Panc1 (cell line): ENCODE data around the gene CYP1A2. TPM values are rescaled to one million over a fixed set of nuclear protein-coding genes. Genes with fewer than 3 reads are reported as not detected.

Source experiments
- ATAC-seq: fragments of 200-7000 bp; cut with Tn5 transposase; 2 replicates; pipeline ENCODE4 v1.9.1; 2020; ENCODE audit warnings: mild to moderate bottlenecking, moderate library complexity
- BruUV-seq: library from RNA; stranded (reverse); fragments of 400-500 nt; replicated peaks from 2 replicates; lab custom pipeline; 2021; lab: Mats Ljungman, UMichigan
- CTCF ChIA-PET: fragments of 300-600 bp; sonication (Branson Sonifier 250); formaldehyde crosslinking; loops from one replicate; lab custom pipeline; 2022; ENCODE audit warnings: antibody characterized with exemption; lab: Charles Lee
- POLR2A ChIA-PET: fragments of 300-600 bp; sonication (Branson Sonifier 250); formaldehyde crosslinking; loops from one replicate; lab custom pipeline; 2022; ENCODE audit warnings: antibody characterized with exemption; lab: Charles Lee
- DNase-seq: peaks from one replicate; pipeline ENCODE4 v3.0.0-alpha.2; 2010; ENCODE audit warnings: low read depth, low spot score
- H3K27ac ChIP-seq: 2 replicates; pipeline ENCODE4 v1.5.1; 2011; ENCODE audit warnings: mild to moderate bottlenecking, low read length, inconsistent platforms
- H3K27me3 ChIP-seq: fragments of 200-500 bp; sonication (Bioruptor generic); 2 replicates; pipeline ENCODE4 v1.6.0; 2014; ENCODE audit warnings: low read length, inconsistent platforms; ENCODE audit not compliant: control insufficient read depth, insufficient read depth
- H3K36me3 ChIP-seq: fragments of 200-500 bp; sonication (Bioruptor generic); 2 replicates; pipeline ENCODE4 v1.5.1; 2014; ENCODE audit warnings: inconsistent platforms, mild to moderate bottlenecking, low read length, moderate library complexity; ENCODE audit not compliant: control insufficient read depth, insufficient read depth
- H3K4me1 ChIP-seq: 2 replicates; pipeline ENCODE4 v1.5.1; 2011; ENCODE audit warnings: inconsistent platforms, mild to moderate bottlenecking, low read length, moderate library complexity; ENCODE audit not compliant: control insufficient read depth, insufficient read depth
- H3K4me3 ChIP-seq, 2 experiments: 2 replicates each; pipeline ENCODE4 v1.5.1; 2011 to 2012; ENCODE audit warnings: low read depth in 2 of 2, low read length in 2 of 2, mild to moderate bottlenecking in 2 of 2, inconsistent platforms in 1 of 2, moderate library complexity in 1 of 2
- H3K9me3 ChIP-seq: fragments of 200-500 bp; sonication (Bioruptor generic); 2 replicates; pipeline ENCODE4 v1.5.1; 2014; ENCODE audit warnings: low read depth, mild to moderate bottlenecking, inconsistent platforms, low read length, moderate library complexity; ENCODE audit not compliant: control insufficient read depth, insufficient read depth
- POLR2AphosphoS5 ChIP-seq: IDR thresholded peaks from 2 replicates; pipeline ENCODE4 v1.6.1; 2012; ENCODE audit warnings: mild to moderate bottlenecking, low read depth, low read length, moderate library complexity
- SIN3A ChIP-seq: IDR thresholded peaks from 2 replicates; pipeline ENCODE4 v1.6.1; 2012; ENCODE audit warnings: low read depth, mild to moderate bottlenecking, low read length, moderate library complexity, borderline replicate concordance; ENCODE audit not compliant: insufficient read depth
- TCF7L2 ChIP-seq: IDR thresholded peaks from 2 replicates; pipeline ENCODE4 v1.6.1; 2011; ENCODE audit warnings: mild to moderate bottlenecking, low read depth, low read length, inconsistent platforms
- in situ Hi-C: cut with HindIII; loops from 2 replicates; pipeline ENCODE4 v1.10.0; 2016; ENCODE audit warnings: low sequenced_read_pairs, low pct_unique_long_range_greater_than_20kb
- intact Hi-C: fragments of 100-400 bp; cut with micrococcal nuclease; formaldehyde crosslinking; loops from one replicate; pipeline ENCODE4 v1.10.0; 2022; ENCODE audit not compliant: unreplicated experiment
- total RNA-seq: library from RNA; stranded (reverse); gene quantifications from one replicate; pipeline ENCODE4 v1.2.1, GENCODE V29; 2021; ENCODE audit not compliant: unreplicated experiment
- TF ChIP-seq, protein P1 (sequence below), 2 experiments: IDR thresholded peaks; 2 replicates each; pipeline ENCODE4 v1.6.1; 2011 to 2012; ENCODE audit warnings: low read depth in 2 of 2, control low read depth in 1 of 2, low read length in 1 of 2, mild to moderate bottlenecking in 1 of 2, moderate library complexity in 1 of 2; ENCODE audit not compliant: insufficient read depth in 1 of 2
- TF ChIP-seq, protein P2 (sequence below): fragments of 450-650 bp; IDR thresholded peaks from 2 replicates; pipeline ENCODE4 v1.5.1; 2017; ENCODE audit warnings: mild to moderate bottlenecking

The CYP1A2 gene
- total RNA-seq, 1 experiment from 2014 or later: not detected

DNA sequence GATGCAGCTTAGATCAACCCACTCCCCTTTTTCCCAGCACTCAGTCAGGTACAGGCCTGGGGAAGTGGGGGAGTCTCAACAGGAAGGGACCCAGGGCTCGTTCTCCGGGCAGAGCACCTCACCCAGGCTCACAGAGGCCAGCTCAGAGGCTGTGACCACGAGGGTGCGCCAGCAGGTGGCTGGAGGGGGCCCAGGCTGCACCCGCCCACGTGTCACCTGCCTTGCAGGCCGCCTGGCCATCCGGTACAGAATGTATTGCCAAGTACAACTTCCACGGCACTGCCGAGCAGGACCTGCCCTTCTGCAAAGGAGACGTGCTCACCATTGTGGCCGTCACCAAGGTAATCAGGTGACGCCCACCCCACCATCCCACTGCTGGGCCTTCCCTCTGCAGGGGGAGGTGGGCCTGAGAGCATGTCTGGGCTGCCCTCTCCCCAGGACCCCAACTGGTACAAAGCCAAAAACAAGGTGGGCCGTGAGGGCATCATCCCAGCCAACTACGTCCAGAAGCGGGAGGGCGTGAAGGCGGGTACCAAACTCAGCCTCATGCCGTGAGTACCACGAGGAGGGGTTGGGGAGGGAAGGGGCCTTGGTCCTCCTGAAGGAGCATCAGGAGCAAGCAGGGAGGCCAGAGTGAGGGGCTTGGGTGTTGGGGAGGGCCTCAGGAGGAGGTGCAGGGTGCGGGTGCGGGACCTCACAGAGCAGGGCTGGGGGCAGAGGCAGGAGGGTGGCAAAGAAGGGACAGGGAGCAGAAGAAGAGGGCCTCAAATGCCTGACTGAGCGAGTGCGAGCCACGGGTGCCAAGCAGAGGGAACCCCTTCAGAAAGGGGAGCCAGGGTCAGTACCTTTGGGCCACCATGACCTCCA, 50.0 kb downstream of the CYP1A2 start:
- Histone ChIP-seq H3K4me3 (no peak overlapping the region), H3K27ac (no peak overlapping the region), H3K27me3 (no peaks in the 10 kb centered on the region), H3K36me3 (peaks cover under 1% of the 10 kb centered on the region; the same call in 1 of the 2 replicates), H3K9me3 (no peaks in the 10 kb centered on the region), H3K4me1 (peaks cover 7% of the 10 kb centered on the region)
- ChIA-PET CTCF (interaction anchor here (0.7 to 1.1 kb wide), 3 partner anchors 16 to 29 kb away, joined by 3 read pairs; partner anchors contain the start of gene CSK), POLR2A (no interaction called here)
- intact Hi-C loops (no loop called here), in situ Hi-C loops (no loop called here)
- ATAC-seq (no peak), DNase-seq (no peak)
- BruUV-seq: no TSS peak
- TF ChIP-seq SIN3A (no peak), TCF7L2 (no peak), POLR2AphosphoS5 (no peak)
- TF ChIP-seq, protein P1, sequence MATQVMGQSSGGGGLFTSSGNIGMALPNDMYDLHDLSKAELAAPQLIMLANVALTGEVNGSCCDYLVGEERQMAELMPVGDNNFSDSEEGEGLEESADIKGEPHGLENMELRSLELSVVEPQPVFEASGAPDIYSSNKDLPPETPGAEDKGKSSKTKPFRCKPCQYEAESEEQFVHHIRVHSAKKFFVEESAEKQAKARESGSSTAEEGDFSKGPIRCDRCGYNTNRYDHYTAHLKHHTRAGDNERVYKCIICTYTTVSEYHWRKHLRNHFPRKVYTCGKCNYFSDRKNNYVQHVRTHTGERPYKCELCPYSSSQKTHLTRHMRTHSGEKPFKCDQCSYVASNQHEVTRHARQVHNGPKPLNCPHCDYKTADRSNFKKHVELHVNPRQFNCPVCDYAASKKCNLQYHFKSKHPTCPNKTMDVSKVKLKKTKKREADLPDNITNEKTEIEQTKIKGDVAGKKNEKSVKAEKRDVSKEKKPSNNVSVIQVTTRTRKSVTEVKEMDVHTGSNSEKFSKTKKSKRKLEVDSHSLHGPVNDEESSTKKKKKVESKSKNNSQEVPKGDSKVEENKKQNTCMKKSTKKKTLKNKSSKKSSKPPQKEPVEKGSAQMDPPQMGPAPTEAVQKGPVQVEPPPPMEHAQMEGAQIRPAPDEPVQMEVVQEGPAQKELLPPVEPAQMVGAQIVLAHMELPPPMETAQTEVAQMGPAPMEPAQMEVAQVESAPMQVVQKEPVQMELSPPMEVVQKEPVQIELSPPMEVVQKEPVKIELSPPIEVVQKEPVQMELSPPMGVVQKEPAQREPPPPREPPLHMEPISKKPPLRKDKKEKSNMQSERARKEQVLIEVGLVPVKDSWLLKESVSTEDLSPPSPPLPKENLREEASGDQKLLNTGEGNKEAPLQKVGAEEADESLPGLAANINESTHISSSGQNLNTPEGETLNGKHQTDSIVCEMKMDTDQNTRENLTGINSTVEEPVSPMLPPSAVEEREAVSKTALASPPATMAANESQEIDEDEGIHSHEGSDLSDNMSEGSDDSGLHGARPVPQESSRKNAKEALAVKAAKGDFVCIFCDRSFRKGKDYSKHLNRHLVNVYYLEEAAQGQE (IDR thresholded peaks at IDR 0.05; ENCODE audit: insufficient read depth in 1 of 2, low read depth in 2 of 2, low read length in 1 of 2): no peak
- TF ChIP-seq, protein P2, sequence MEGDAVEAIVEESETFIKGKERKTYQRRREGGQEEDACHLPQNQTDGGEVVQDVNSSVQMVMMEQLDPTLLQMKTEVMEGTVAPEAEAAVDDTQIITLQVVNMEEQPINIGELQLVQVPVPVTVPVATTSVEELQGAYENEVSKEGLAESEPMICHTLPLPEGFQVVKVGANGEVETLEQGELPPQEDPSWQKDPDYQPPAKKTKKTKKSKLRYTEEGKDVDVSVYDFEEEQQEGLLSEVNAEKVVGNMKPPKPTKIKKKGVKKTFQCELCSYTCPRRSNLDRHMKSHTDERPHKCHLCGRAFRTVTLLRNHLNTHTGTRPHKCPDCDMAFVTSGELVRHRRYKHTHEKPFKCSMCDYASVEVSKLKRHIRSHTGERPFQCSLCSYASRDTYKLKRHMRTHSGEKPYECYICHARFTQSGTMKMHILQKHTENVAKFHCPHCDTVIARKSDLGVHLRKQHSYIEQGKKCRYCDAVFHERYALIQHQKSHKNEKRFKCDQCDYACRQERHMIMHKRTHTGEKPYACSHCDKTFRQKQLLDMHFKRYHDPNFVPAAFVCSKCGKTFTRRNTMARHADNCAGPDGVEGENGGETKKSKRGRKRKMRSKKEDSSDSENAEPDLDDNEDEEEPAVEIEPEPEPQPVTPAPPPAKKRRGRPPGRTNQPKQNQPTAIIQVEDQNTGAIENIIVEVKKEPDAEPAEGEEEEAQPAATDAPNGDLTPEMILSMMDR: no peak; the same call in 1 of the 2 replicates

DNA sequence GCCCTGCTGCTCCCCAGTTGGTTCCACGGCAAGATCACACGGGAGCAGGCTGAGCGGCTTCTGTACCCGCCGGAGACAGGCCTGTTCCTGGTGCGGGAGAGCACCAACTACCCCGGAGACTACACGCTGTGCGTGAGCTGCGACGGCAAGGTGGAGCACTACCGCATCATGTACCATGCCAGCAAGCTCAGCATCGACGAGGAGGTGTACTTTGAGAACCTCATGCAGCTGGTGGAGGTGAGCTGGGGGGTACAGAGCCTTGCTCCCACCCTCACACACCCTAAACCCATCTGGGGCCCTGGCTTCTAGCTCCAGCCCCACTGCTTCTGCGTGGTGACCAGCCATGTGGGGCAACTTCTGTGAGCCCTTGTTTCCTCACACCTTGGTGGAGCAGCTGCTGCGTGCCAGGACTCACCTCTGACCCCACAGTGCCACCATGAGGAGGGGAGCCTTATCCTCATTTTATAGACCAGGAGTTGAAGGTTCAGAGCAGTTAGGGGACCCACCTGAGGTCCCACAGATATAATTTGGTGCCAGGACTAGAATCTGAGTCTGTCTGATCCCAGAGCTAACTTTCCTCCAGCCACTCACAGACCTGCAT, 50.7 kb downstream of the CYP1A2 start:
- DNase-seq: no peak
- Histone ChIP-seq H3K36me3 (peaks cover 2% of the 10 kb centered on the region; the same call in 1 of the 2 replicates), H3K9me3 (no peaks in the 10 kb centered on the region), H3K27ac (no peak overlapping the region), H3K4me3 (no peak overlapping the region), H3K27me3 (no peaks in the 10 kb centered on the region), H3K4me1 (peaks cover 7% of the 10 kb centered on the region)
- POLR2A ChIA-PET: no interaction called here
- no peak for TF ChIP-seq TCF7L2
- TF ChIP-seq POLR2AphosphoS5: no peak
- in situ Hi-C loops: no loop called here
- CTCF ChIA-PET: interaction anchor here (0.6 to 1.5 kb wide), 3 partner anchors 11 to 17 kb away, joined by 3 to 8 read pairs (median 4); partner anchors contain the start of gene CSK
- no TSS peak for BruUV-seq
- intact Hi-C loops: no loop called here
- no peak for ATAC-seq
